Measurements from ENCODE around the gene GPR26. TPM values are rescaled to one million over a fixed set of nuclear protein-coding genes. Genes with fewer than 3 reads are reported as not detected.
A peak's percentile ranks its signal among the peaks of the same experiment; 100 is the strongest.

The GPR26 gene
- total RNA-seq, 2 donors from 2014 or later, result not detected

DNA sequence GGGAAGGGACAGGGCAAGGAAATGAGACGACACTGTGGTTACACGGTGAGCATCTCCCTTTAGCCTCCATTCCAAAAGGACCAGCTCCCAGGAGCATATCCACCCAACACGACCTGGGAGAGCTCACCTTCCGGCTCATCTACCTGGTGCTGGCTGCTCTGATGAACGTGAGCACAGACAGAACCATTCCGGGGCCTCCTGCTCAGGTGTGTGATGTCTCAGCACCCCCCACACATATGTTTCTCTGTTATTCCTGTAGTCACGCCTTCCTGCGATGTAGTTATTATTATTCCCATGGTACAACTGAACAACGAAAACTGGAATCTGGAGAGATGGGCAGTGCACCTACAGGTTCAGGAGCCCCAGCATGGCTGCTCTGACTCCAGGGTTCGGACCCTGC is 20.5 kb upstream of the GPR26 start:
- Mint-ChIP-seq H3K36me3 (ENCODE audit: low read depth) (no peaks in the 10 kb centered on the region), H3K4me3 (no peak overlapping the region), H3K27ac (no peak overlapping the region), H3K27me3 (ENCODE audit: insufficient read depth) (peaks cover 9% of the 10 kb centered on the region), H3K9me3 (no peaks in the 10 kb centered on the region), H3K4me1 (no peaks in the 10 kb centered on the region)
- no peaks in the 10 kb centered on the region for H3K27me3 ChIP-seq (ENCODE audit: control insufficient read depth, insufficient read depth, low read length, poor library complexity, severe bottlenecking)
- WGBS, 2 experiments (ENCODE audit: insufficient coverage in 1 of 2, insufficient read length in 1 of 2), result 87 to 92% methylated on average over 6 to 10 of the region's 10 CpGs
- TF ChIP-seq, protein P1, sequence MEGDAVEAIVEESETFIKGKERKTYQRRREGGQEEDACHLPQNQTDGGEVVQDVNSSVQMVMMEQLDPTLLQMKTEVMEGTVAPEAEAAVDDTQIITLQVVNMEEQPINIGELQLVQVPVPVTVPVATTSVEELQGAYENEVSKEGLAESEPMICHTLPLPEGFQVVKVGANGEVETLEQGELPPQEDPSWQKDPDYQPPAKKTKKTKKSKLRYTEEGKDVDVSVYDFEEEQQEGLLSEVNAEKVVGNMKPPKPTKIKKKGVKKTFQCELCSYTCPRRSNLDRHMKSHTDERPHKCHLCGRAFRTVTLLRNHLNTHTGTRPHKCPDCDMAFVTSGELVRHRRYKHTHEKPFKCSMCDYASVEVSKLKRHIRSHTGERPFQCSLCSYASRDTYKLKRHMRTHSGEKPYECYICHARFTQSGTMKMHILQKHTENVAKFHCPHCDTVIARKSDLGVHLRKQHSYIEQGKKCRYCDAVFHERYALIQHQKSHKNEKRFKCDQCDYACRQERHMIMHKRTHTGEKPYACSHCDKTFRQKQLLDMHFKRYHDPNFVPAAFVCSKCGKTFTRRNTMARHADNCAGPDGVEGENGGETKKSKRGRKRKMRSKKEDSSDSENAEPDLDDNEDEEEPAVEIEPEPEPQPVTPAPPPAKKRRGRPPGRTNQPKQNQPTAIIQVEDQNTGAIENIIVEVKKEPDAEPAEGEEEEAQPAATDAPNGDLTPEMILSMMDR (conservative IDR thresholded peaks at IDR 0.05), result no peak
- DNase-seq, result peak; percentile 20
- no peaks in the 10 kb centered on the region for H3K4me1 ChIP-seq (ENCODE audit: control insufficient read depth, insufficient read depth, low read length)
- H3K27ac ChIP-seq (ENCODE audit: low read depth, low read length), result no peak overlapping the region
- no peak overlapping the region for H3K9ac ChIP-seq (ENCODE audit: extremely low read depth, low read length, poor library complexity, severe bottlenecking)
- no peak overlapping the region for H3K4me3 ChIP-seq (ENCODE audit: low read length)
- H3K9me3 ChIP-seq (ENCODE audit: control insufficient read depth, low read length), result no peaks in the 10 kb centered on the region
- no peaks in the 10 kb centered on the region for H3K36me3 ChIP-seq (ENCODE audit: control insufficient read depth, insufficient read depth, low read length)

DNA sequence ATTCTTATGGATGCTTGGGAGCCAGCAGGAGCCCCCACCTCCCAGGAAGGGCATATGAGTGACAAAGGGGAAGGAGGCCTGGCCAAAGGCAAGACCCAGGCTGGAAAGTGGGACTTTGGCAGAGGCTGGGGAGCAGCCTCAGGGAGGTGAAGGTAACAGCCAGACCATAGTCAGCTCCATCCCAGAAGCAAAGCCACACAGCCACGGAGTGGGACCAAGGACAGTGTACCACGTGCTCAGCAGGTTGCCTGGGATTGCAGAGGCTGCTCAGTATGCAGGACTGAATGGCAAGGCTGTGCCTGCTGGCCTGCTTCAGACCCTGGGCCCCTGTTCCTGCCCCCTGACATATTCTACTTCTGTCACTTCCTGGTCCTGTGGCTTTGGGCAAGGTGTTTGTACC is 17.6 kb upstream of the GPR26 start:
- no peaks in the 10 kb centered on the region for H3K36me3 ChIP-seq (ENCODE audit: control insufficient read depth, insufficient read depth, low read length)
- no peak overlapping the region for H3K9ac ChIP-seq (ENCODE audit: extremely low read depth, low read length, poor library complexity, severe bottlenecking)
- H3K9me3 Mint-ChIP-seq, result no peaks in the 10 kb centered on the region
- 47 to 59% methylated on average over 2 of the region's 2 CpGs for WGBS, 2 experiments (ENCODE audit: insufficient coverage in 1 of 2, insufficient read length in 1 of 2)
- no peaks in the 10 kb centered on the region for H3K9me3 ChIP-seq (ENCODE audit: control insufficient read depth, low read length)
- H3K27me3 Mint-ChIP-seq (ENCODE audit: insufficient read depth), result peaks cover 13% of the 10 kb centered on the region
- no peak overlapping the region for H3K4me3 ChIP-seq (ENCODE audit: low read length)
- H3K4me1 Mint-ChIP-seq, result no peaks in the 10 kb centered on the region
- TF ChIP-seq, protein P1 (conservative IDR thresholded peaks at IDR 0.05), result no peak
- H3K4me3 Mint-ChIP-seq, result no peak overlapping the region
- H3K27ac Mint-ChIP-seq, result no peak overlapping the region
- peak; percentile 36 for DNase-seq
- no peaks in the 10 kb centered on the region for H3K4me1 ChIP-seq (ENCODE audit: control insufficient read depth, insufficient read depth, low read length)
- no peak overlapping the region for H3K27ac ChIP-seq (ENCODE audit: low read depth, low read length)
- H3K27me3 ChIP-seq (ENCODE audit: control insufficient read depth, insufficient read depth, low read length, poor library complexity, severe bottlenecking), result no peaks in the 10 kb centered on the region
- no peaks in the 10 kb centered on the region for H3K36me3 Mint-ChIP-seq (ENCODE audit: low read depth)

DNA sequence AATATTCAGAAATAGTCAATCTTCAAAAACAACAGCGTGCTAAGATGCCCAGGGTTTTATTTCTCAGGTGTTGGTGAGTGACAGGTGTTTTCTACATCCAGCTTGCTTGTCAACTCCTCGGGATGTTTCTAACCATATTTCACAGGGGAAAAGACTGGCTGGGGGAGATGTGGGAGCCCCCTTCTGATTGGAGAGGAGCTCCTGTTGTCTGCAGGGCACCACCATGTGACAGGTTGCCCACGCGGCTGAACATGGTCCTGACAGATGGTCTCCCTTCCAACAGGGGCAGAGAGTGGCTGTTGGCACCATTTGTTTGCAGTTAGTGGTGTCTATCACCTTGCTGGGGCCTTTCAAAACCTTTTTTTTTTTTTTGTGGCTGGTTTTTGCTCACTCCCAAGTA is 16.5 kb upstream of the GPR26 start:
- Histone ChIP-seq H3K36me3 (ENCODE audit: control insufficient read depth, insufficient read depth, low read length) (no peaks in the 10 kb centered on the region), H3K27ac (ENCODE audit: low read depth, low read length) (no peak overlapping the region), H3K9me3 (ENCODE audit: control insufficient read depth, low read length) (no peaks in the 10 kb centered on the region), H3K4me3 (ENCODE audit: low read length) (no peak overlapping the region), H3K27me3 (ENCODE audit: control insufficient read depth, insufficient read depth, low read length, poor library complexity, severe bottlenecking) (no peaks in the 10 kb centered on the region), H3K4me1 (ENCODE audit: control insufficient read depth, insufficient read depth, low read length) (no peaks in the 10 kb centered on the region), H3K9ac (ENCODE audit: extremely low read depth, low read length, poor library complexity, severe bottlenecking) (no peak overlapping the region)
- Mint-ChIP-seq H3K27me3 (ENCODE audit: insufficient read depth) (peaks cover 13% of the 10 kb centered on the region), H3K4me3 (no peak overlapping the region), H3K9me3 (no peaks in the 10 kb centered on the region), H3K27ac (no peak overlapping the region), H3K4me1 (no peaks in the 10 kb centered on the region), H3K36me3 (ENCODE audit: low read depth) (no peaks in the 10 kb centered on the region)
- 87 to 94% methylated on average over 3 to 4 of the region's 4 CpGs for WGBS, 2 experiments (ENCODE audit: insufficient coverage in 1 of 2, insufficient read length in 1 of 2)
- TF ChIP-seq, protein P1 (conservative IDR thresholded peaks at IDR 0.05), result no peak
- peak; percentile 30 for DNase-seq

Measured in endodermal cell (in vitro differentiated cells).